ENCODE measurements around the gene SF3B2. TPM values are rescaled to one million over a fixed set of nuclear protein-coding genes. Genes with fewer than 3 reads are reported as not detected.

The SF3B2 gene
- total RNA-seq, 1 experiment from 2014 or later = 237 TPM

DNA sequence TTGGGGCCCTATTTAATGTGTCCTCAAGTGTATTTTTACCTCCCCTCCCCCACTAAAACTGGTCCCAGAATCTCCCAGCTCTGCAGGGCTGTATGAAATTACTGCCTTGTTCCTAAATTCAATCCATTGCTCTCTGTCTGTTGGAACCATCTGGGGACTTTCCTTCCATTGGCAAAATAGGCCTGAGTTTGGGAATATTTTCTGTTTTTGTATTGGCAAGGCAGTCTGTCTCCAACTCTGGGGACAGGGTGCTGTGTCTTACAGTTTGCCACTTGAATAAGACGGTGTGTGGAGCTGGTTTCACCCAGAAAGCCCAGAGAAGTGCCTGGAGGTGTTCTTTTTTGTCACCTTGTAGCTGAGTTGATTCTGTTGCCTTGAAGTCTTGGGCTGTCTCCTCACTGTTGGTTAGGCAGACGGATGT lies 19.2 kb downstream of the SF3B2 start:
- Mint-ChIP-seq H3K4me1 (peaks cover 21 to 32% of the 10 kb centered on the region in 2 experiments), H3K27me3 (ENCODE audit: low read depth) (no peaks in the 10 kb centered on the region), H3K36me3 (ENCODE audit: insufficient read depth in 1 of 3, low read depth in 3 of 3) (peaks cover 24 to 51% (median 36%) of the 10 kb centered on the region in 3 experiments), H3K4me3 (peak overlapping the region; percentile 83 to 91), H3K9me3 (no peaks in the 10 kb centered on the region; a peak in 1 of 5 replicates), H3K27ac (peak overlapping the region in 1 of 3 experiments; percentile 22; a peak in 1 of 7 replicates)
- H2AK5ac ChIP-seq (ENCODE audit: insufficient read length, low read length) = no peak overlapping the region
- no peak overlapping the region for H4K8ac ChIP-seq (replicated peaks; ENCODE audit: insufficient read length, low read depth, low read length)
- H3K23ac ChIP-seq (ENCODE audit: insufficient read length, low read depth, low read length) = no peak overlapping the region
- H2BK120ac ChIP-seq (ENCODE audit: low read depth, low read length, poor library complexity, severe bottlenecking) = no peak overlapping the region
- TF ChIP-seq CTCF (conservative IDR thresholded peaks at IDR 0.05) = no peak
- no peak overlapping the region for H2BK12ac ChIP-seq (ENCODE audit: insufficient read length, low read depth, low read length)
- H3K79me2 ChIP-seq (ENCODE audit: insufficient read depth, low read length) = peaks cover 2% of the 10 kb centered on the region; the same call in 1 of the 2 replicates
- H3K18ac ChIP-seq (ENCODE audit: insufficient read length, low read depth, low read length) = no peak overlapping the region
- no peak overlapping the region for H2AFZ ChIP-seq (ENCODE audit: low read length)
- H4K5ac ChIP-seq (ENCODE audit: insufficient read length, low read depth, low read length) = no peak overlapping the region
- no CpG with 5 or more reads among the region's 2 CpGs for WGBS (ENCODE audit: extremely low coverage, insufficient read length, low lambda C conversion rate)
- H2BK5ac ChIP-seq (ENCODE audit: insufficient read length, low read length) = no peak overlapping the region
- no peaks in the 10 kb centered on the region for H3K4me1 ChIP-seq (ENCODE audit: insufficient read depth, low read length)
- no peaks in the 10 kb centered on the region for H4K20me1 ChIP-seq (ENCODE audit: control insufficient read depth, insufficient read depth, insufficient read length)
- H4K91ac ChIP-seq (ENCODE audit: insufficient read length, low read depth, low read length) = no peak overlapping the region
- H3K4me2 ChIP-seq (ENCODE audit: insufficient read depth, insufficient read length, low read length) = peak overlapping the region; percentile 45
- no peak overlapping the region for H2BK20ac ChIP-seq (ENCODE audit: low read depth, low read length, poor library complexity, severe bottlenecking)
- H3T11ph ChIP-seq (ENCODE audit: low read length) = no peak overlapping the region
- H3K14ac ChIP-seq (ENCODE audit: insufficient read depth, low read length) = no peak overlapping the region
- no peaks in the 10 kb centered on the region for H3K9me3 ChIP-seq (ENCODE audit: control insufficient read depth, low read depth, low read length)
- H3K56ac ChIP-seq (ENCODE audit: insufficient read length, low read depth, low read length) = no peak overlapping the region
- no peak overlapping the region for H3K4ac ChIP-seq (ENCODE audit: low read depth, low read length)
- no peaks in the 10 kb centered on the region for H3K79me1 ChIP-seq (ENCODE audit: insufficient read depth, low read depth, low read length, poor library complexity, severe bottlenecking)
- H3K27me3 ChIP-seq (ENCODE audit: insufficient read depth, low read length) = no peaks in the 10 kb centered on the region
- H3K9ac ChIP-seq (ENCODE audit: extremely low read depth, insufficient read length, low read length) = no peak overlapping the region
- H3K27ac ChIP-seq (ENCODE audit: insufficient read length, low read depth, low read length) = no peak overlapping the region
- no peak for DNase-seq
- no peak overlapping the region for H2BK15ac ChIP-seq (ENCODE audit: low read depth, low read length)
- H3K23me2 ChIP-seq (ENCODE audit: insufficient read length, low read depth, low read length, poor library complexity, severe bottlenecking) = peaks cover 4% of the 10 kb centered on the region
